ENCODE measurements around the gene TJP3.

DNA sequence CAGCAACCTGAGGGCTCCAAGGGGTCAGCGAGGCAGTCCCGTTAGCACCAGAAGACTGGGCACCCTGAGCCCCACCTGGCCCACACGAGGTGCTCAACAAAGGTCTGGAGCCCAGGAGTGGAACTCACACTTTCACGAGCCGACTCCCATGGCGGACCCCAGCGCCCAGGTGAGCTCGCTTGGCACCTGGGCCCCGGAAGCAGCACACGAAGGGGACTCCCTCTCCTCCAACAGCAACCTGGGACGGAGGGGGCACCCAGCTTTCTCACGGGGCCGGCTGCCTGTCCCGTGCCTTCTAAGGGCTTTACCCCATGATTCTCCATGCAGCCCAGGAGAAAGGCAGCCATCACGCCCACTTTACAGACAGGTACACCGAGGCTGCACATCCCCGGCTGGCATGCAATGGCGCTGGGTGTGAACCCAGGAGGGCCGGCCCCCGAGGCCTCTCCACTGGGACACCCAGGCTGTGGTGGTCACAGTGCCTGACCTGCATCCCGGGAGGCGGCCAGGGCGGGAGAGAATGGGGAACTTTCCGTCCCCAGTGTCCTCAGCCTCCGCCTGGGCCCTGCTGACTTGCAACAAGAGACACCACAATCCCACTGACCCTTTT, 13.0 kb upstream of the TJP3 start:
- TF ChIP-seq ZNF274 (IDR thresholded peaks at IDR 0.05; ENCODE audit: low read depth, low read length) (no peak), SUZ12 (IDR thresholded peaks at IDR 0.05; ENCODE audit: extremely low read depth, insufficient read depth, insufficient read length) (no peak), YY1 (IDR thresholded peaks at IDR 0.05; ENCODE audit: insufficient read depth, insufficient read length) (no peak)
